ENCODE results near the gene DPYSL3.
"Not testable (repeated sequence)": the region's sequence is repeated elsewhere in the genome, so short reads cannot be mapped to it uniquely, and the experiment has no call there.

The DPYSL3 gene

DNA sequence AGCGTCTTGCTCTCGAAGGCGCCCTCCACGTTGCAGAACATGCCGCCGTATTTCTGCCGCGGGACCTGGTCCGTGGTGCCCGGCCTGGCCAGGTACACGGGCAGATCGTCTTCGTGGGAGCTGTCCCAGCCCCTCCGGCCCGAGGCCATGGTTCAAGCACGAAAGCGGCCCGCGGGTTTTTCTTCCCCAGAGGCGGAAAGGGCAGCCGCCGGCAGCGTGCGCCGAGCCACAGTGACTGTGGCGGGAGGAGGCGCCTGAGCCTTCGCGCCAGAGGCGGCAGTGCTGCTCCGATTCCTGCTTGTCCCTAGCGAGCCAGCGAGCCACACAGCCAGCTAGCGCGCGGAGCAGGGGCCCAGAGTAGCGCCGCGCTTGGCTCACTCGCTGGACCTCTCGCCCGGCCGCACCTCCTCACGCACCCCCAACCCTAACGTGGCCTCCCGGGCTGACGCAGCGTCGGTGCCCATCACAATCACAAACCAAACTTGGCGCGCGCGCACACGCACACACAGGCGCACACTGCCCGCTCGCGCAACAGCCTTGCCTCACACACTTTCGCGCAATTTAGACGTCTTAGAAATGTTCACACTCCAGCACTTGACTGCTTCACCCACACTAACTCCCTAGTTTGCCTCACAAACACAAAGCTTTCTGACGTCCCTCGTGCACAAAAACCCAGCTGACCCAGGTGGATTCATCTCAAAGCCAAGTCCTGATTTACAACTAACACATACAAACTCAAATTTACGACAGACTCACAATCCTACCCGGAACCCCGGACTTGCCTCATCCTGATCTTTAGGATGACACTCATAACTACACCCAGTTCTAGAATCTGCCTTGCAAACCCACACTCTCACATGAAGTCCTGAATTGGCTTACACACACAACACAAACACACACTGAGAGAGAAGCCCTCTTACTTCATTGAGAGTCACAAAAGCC, at the start of gene DPYSL3:
Gene DPYSL3, minus strand, starts transcription at position 359 of the 942 bp plus-strand sequence. Its CDS starts 210 bp downstream, at position 149.
- FAIRE-seq: peak; percentile 97
- DNase-seq (ENCODE audit: low spot score): peak; percentile 83

GRCh38 chr5:147558826-147559225, 49.0 kb upstream of the DPYSL3 start:
- DNase-seq (ENCODE audit: low spot score): peak; percentile 54
- no peak for FAIRE-seq

- DNase-seq (ENCODE audit: low spot score) (no peak), FAIRE-seq (no peak)
These were observed 48.2 kb upstream of the DPYSL3 start for GRCh38 chr5:147557876-147558745.

DNA sequence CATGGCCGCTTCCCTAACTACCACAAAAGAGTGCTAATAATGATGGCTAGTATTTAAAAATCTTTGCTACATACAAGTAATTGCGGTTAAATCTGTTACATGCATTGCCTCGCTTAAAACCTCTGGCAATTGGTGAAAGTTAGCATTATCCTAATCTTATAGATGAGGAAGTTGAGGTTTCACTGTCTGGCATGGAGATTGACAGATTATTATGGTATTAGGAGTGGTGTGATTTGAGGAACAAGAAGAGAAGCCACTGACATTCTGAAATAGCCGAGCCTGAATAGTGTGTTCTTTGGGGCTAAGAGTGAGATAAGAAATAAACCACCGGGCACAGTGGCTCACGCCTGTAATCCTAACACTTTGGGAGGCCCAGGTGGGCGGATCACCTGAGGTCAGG, 45.3 kb upstream of the DPYSL3 start:
- DNase-seq (ENCODE audit: low spot score) (no peak), FAIRE-seq (no peak)

- no peak for FAIRE-seq
- DNase-seq (ENCODE audit: low spot score): no peak
These were observed 44.5 kb upstream of the DPYSL3 start for GRCh38 chr5:147554261-147554817.

GRCh38 chr5:147553817-147554216, 43.9 kb upstream of the DPYSL3 start:
- not testable (repeated sequence) for DNase-seq (ENCODE audit: low spot score); FAIRE-seq

GRCh38 chr5:147552897-147553296, 43.0 kb upstream of the DPYSL3 start:
- DNase-seq (ENCODE audit: low spot score) (no peak), FAIRE-seq (no peak)

DNA sequence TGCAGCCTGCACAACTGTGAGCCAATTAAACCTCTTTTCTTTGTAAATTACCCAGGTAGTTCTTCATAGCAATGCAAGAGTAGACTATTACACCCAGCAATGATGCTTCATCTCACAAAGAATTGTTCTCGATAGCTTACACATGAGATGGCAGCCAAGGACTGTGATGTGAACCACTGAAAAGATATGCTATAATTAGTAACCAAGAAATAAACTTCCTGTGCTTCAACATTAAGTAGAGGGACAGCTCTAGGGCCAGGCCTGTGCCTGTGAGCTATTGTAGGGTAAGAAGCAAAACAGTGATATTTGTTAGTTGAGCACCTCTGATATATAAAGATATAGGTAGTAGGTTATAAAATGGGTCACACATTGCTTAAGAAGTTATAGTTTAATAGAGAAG, 41.8 kb upstream of the DPYSL3 start:
- no peak for DNase-seq (ENCODE audit: low spot score)
- FAIRE-seq: no peak

GRCh38 chr5:147547730-147548129, 37.9 kb upstream of the DPYSL3 start:
- no peak for DNase-seq (ENCODE audit: low spot score)

DNA sequence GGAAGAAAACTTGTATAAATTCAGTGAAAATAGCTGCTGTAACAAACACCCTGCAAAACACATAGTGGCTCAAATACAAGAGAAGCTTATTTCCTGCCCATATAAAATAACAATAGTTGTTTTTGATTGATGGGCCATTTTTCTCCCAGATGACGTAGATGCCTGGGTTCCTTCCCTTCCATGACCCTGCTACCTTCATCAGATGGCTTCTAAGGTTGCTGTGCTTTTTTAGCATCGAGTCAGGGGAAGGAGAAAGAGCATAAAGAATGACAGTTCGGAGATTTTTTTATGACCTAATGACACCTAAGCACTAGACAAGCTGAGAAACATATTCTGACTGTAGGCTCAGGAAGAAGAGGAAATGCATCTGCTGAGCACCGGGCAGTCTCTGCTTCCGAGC, 34.7 kb upstream of the DPYSL3 start:
- no peak for DNase-seq (ENCODE audit: low spot score)
- FAIRE-seq: no peak

More at GRCh38 chr5:147547730-147548129, 37.9 kb upstream of the DPYSL3 start:
- no peak for FAIRE-seq

DNA sequence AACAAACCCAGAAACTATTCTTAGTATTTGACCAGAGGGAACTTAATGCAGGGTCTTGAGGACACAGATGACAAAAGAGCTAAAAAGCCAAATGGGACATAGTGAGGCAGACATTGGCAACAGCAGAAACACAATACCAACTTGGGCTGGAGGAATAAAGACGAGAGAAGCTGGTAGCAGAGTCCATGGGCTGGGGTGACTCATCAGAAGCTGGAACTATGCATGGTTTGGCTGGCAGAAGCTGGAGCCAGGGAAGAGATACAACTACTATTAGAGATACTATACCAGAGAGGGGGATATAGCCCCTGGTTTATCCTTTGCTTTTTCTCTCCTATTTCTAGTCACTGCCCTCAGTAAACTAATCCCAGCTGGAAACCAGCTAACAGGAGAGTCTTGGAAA, 29.2 kb upstream of the DPYSL3 start:
- FAIRE-seq (no peak), DNase-seq (ENCODE audit: low spot score) (peak; percentile 60)

GRCh38 chr5:147538236-147538635, 28.4 kb upstream of the DPYSL3 start:
- DNase-seq (ENCODE audit: low spot score): no peak
- FAIRE-seq: peak; percentile 70

- DNase-seq (ENCODE audit: low spot score) (no peak), FAIRE-seq (no peak)
These were observed 24.5 kb upstream of the DPYSL3 start for GRCh38 chr5:147534172-147534951.

- FAIRE-seq: no peak
These were observed 22.3 kb upstream of the DPYSL3 start for GRCh38 chr5:147532156-147532555.

DNA sequence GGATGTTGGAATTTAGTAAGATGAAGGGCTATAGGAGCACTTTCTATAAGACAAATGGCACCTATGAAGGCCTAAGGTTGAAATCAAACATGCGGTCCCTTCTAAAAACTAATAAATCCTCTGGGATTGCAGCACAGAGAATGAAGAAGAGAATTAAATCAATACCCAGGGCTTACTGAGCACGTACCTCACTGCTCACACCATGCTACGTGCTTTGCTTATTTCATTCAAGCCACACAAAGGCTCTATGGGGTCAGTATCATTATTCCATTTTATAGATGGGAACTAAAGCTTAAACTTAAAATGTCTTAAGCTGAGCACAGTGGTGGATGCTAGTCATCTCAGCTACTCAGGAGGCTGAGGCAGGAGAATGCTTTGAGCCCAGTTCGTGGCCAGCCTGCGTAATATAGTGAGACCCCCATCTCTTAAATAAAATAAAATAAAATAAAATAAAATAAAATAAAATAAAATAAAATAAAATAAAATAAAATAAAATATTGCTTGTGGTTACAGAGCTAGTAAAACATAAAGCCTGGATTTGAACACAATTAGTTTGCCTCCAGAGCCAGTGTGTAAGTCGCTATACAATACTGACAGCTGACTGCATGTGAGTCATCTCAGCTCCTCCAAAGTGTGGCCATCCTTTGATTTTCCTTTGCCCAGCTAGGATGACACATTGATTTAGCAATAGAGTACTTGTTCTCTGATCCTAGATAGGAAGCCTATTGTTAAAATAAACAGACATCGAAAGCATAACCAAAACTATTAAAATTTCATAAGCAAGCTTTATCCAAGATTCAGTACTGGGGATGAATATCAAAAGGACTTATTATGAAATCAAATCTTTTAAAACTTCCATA, 20.9 kb upstream of the DPYSL3 start:
- DNase-seq (ENCODE audit: low spot score) (peak; percentile 79), FAIRE-seq (no peak)

More at GRCh38 chr5:147532156-147532555, 22.3 kb upstream of the DPYSL3 start:
- DNase-seq (ENCODE audit: low spot score): no peak

- DNase-seq (ENCODE audit: low spot score) (no peak), FAIRE-seq (no peak)
These were observed 13.2 kb upstream of the DPYSL3 start for GRCh38 chr5:147523069-147523468.

DNA sequence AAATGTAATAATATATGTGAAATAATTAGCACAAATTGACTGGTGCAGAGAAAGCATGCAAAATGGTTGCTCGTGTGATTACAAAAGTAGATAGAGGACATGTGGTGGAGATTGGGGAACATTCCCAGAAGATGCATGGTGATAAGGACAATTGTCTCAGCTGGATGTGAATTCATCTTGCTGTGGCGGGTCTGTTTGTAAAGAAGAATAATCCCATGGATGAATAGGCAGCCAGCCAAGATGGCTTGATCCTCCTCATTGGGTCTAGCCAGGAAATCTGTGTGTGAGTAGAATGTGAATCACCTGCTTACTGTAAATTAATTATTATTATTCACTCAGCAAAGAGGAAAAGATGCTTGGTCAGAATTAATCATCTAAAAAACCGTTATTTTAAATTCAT, 12.6 kb upstream of the DPYSL3 start:
- DNase-seq (ENCODE audit: low spot score) (no peak), FAIRE-seq (peak; percentile 5)

GRCh38 chr5:147520450-147520849, 10.6 kb upstream of the DPYSL3 start:
- DNase-seq (ENCODE audit: low spot score) (peak; percentile 24), FAIRE-seq (no peak)

DNA sequence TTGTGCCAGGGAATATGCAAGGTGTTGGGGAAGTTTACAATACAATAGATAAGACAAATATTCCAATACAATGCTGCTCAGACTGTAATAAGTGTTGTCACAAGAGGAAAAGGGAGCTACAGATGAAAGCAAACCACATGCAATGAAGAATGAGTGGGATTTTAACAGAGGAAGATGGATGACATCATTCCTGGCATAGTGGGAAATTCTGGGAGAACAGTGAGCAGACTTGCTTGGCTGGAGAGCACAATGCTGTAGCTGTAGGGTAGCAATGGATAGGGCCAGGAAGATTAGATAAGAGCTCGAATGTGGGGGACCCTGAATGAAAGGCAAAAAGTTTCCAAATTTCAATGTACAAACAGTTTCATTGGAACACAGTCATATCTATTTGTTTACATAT, 9.5 kb upstream of the DPYSL3 start:
- FAIRE-seq (peak; percentile 86), DNase-seq (ENCODE audit: low spot score) (no peak)

DNA sequence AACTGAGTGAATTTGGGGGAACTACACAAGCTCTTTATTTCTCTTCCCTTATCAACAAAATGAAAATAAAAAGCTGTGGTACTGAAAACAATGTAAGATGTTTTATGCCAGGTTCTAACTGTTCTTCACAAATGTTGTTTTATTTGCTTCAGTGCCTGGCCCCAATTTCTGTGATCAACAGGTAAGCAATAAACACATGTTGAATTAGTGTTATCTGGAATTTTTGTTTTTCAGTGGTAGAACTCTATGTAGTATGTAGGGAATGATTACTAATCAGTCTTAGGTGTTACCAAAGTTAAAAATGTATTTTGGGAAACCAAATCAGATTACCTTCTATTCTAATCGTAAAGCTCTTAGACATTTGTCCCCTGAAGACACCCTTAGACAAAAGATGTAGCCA, 7.5 kb upstream of the DPYSL3 start:
- FAIRE-seq (no peak), DNase-seq (ENCODE audit: low spot score) (no peak)
